Mesenchymal stem cell (in vitro differentiated cells and primary cell): ENCODE data around the gene TMEM244.

Experiments used
- DNase-seq: peaks from one replicate; pipeline ENCODE4 v3.0.0-alpha.2; 2013
- H2AFZ ChIP-seq: one replicate; pipeline ENCODE4 v1.6.1; 2013; ENCODE audit warnings: low read depth, mild to moderate bottlenecking, control low read depth, inconsistent platforms, low read length, moderate library complexity
- H2AK5ac ChIP-seq: 2 replicates; pipeline ENCODE4 v1.6.1; 2013; ENCODE audit warnings: low read length, moderate library complexity, mild to moderate bottlenecking, inconsistent platforms; ENCODE audit not compliant: severe bottlenecking
- H2BK120ac ChIP-seq: one replicate; pipeline ENCODE4 v1.6.1; 2013; ENCODE audit warnings: low read depth, mild to moderate bottlenecking, inconsistent platforms, low read length, moderate library complexity
- H2BK12ac ChIP-seq, 2 experiments: one replicate each; pipeline ENCODE4 v1.6.1; 2013; ENCODE audit warnings: inconsistent platforms in 2 of 2, low read length in 2 of 2, mild to moderate bottlenecking in 2 of 2, moderate library complexity in 2 of 2, control low read depth in 1 of 2
- H2BK15ac ChIP-seq: one replicate; pipeline ENCODE4 v1.6.1; 2013; ENCODE audit warnings: mild to moderate bottlenecking, low read depth, inconsistent platforms; ENCODE audit not compliant: poor library complexity, severe bottlenecking
- H2BK5ac ChIP-seq: 2 replicates; pipeline ENCODE4 v1.6.1; 2013; ENCODE audit warnings: low read depth, mild to moderate bottlenecking, low read length, control low read depth, inconsistent platforms; ENCODE audit not compliant: poor library complexity, severe bottlenecking
- H3K14ac ChIP-seq, 2 experiments: one replicate each; pipeline ENCODE4 v1.6.1; 2013; ENCODE audit warnings: inconsistent platforms in 2 of 2, low read length in 2 of 2, control low read depth in 1 of 2, mild to moderate bottlenecking in 1 of 2, moderate library complexity in 1 of 2
- H3K18ac ChIP-seq, 2 experiments: one replicate each; pipeline ENCODE4 v1.6.1; 2013; ENCODE audit warnings: inconsistent platforms in 2 of 2, low read length in 2 of 2, control low read depth in 1 of 2, low read depth in 1 of 2, mild to moderate bottlenecking in 1 of 2
- H3K23ac ChIP-seq, 2 experiments: one replicate each; pipeline ENCODE4 v1.6.1; 2013; ENCODE audit warnings: inconsistent platforms in 2 of 2, low read length in 2 of 2, mild to moderate bottlenecking in 2 of 2, moderate library complexity in 2 of 2, control low read depth in 1 of 2
- H3K27ac ChIP-seq: 2 replicates; pipeline ENCODE4 v1.5.1; 2013; ENCODE audit warnings: mild to moderate bottlenecking, moderate library complexity, low read length, control low read depth, inconsistent platforms; ENCODE audit not compliant: poor library complexity, severe bottlenecking
- H3K27me3 ChIP-seq, 2 experiments: 2 replicates each; pipeline versions ENCODE4 v1.6.1 to v1.7.0; 2013; ENCODE audit warnings: low read length in 2 of 2, mild to moderate bottlenecking in 2 of 2, moderate library complexity in 2 of 2, control low read depth in 1 of 2, inconsistent platforms in 1 of 2; ENCODE audit not compliant: control insufficient read depth in 1 of 2, insufficient read depth in 1 of 2
- H3K36me3 ChIP-seq, 2 experiments: 2 replicates each; pipeline versions ENCODE4 v1.6.1 to v1.7.0; 2013; ENCODE audit warnings: low read length in 2 of 2, control low read depth in 1 of 2, inconsistent platforms in 1 of 2, low read depth in 1 of 2, mild to moderate bottlenecking in 1 of 2; ENCODE audit not compliant: insufficient read depth in 2 of 2, control insufficient read depth in 1 of 2
- H3K4ac ChIP-seq, 2 experiments: one replicate each; pipeline ENCODE4 v1.6.1; 2013; ENCODE audit warnings: inconsistent platforms in 2 of 2, low read length in 2 of 2, mild to moderate bottlenecking in 2 of 2, moderate library complexity in 2 of 2, control low read depth in 1 of 2, low read depth in 1 of 2
- H3K4me1 ChIP-seq: 2 replicates; pipeline ENCODE4 v1.6.1; 2013; ENCODE audit warnings: low read depth, low read length, control low read depth; ENCODE audit not compliant: control insufficient read depth, insufficient read depth
- H3K4me2 ChIP-seq: 2 replicates; pipeline ENCODE4 v1.6.1; 2013; ENCODE audit warnings: low read length, mild to moderate bottlenecking, inconsistent platforms; ENCODE audit not compliant: poor library complexity, severe bottlenecking
- H3K4me3 ChIP-seq, 2 experiments: 2 replicates each; pipeline versions ENCODE4 v1.5.1 to v1.7.0; 2013; ENCODE audit warnings: low read length in 2 of 2, mild to moderate bottlenecking in 2 of 2, control low read depth in 1 of 2, low read depth in 1 of 2; ENCODE audit not compliant: insufficient read depth in 1 of 2
- H3K79me1 ChIP-seq: replicated peaks from 2 replicates; pipeline ENCODE4 v1.6.1; 2013; ENCODE audit warnings: mild to moderate bottlenecking, control low read depth, low read length, inconsistent platforms; ENCODE audit not compliant: poor library complexity, severe bottlenecking
- H3K9ac ChIP-seq: 2 replicates; pipeline ENCODE4 v1.7.0; 2013; ENCODE audit warnings: mild to moderate bottlenecking, low read length, moderate library complexity
- H3K9me3 ChIP-seq: 2 replicates; pipeline ENCODE4 v1.7.0; 2013; ENCODE audit warnings: mild to moderate bottlenecking, low read length; ENCODE audit not compliant: control insufficient read depth
- H4K8ac ChIP-seq: one replicate; pipeline ENCODE4 v1.6.1; 2013; ENCODE audit warnings: inconsistent platforms, mild to moderate bottlenecking, low read length, moderate library complexity
- H4K91ac ChIP-seq: one replicate; pipeline ENCODE4 v1.6.1; 2013; ENCODE audit warnings: mild to moderate bottlenecking, low read length, inconsistent platforms
- WGBS: methylation state at CpG from one replicate; pipeline ENCODE4 v1.1.7; 2013; ENCODE audit warnings: mixed read lengths; 5-methylcytosine and 5-hydroxymethylcytosine counted together

TMEM244 gene

DNA sequence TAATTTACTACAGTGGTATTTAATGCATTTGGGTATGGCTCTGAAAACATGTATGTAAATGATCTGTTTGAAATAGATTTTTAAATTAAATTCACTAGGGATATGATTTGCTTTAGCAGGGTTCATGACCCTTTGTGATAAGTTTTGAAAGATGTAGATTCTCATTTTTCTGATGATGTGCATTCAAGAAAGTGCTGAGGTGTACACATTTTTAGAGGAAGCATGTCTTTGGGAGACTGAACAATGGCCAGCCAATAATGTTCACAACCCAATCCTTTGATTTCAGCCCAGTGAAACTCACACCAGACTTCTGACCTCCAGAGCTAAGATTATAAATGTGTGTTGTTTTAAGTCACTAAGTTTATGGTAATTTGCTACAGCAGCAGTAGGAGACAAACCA is 71.1 kb downstream of the TMEM244 start:
- DNase-seq, result no peak
- H2AFZ ChIP-seq, result no peak overlapping the region
- no peak overlapping the region for H3K4ac ChIP-seq
- H3K14ac ChIP-seq, result no peak overlapping the region
- H2BK5ac ChIP-seq, result no peak overlapping the region
- H2BK120ac ChIP-seq, result no peak overlapping the region
- no peak overlapping the region for H2AK5ac ChIP-seq
- no peaks in the 10 kb centered on the region for H3K9me3 ChIP-seq
- H3K27me3 ChIP-seq, result no peaks in the 10 kb centered on the region
- no peak overlapping the region for H3K9ac ChIP-seq
- H3K4me2 ChIP-seq, result no peak overlapping the region
- H3K79me1 ChIP-seq, result no peaks in the 10 kb centered on the region
- H3K23ac ChIP-seq, result no peak overlapping the region
- H3K4me1 ChIP-seq, result peaks cover 1% of the 10 kb centered on the region
- no peak overlapping the region for H2BK15ac ChIP-seq
- H3K18ac ChIP-seq, result no peak overlapping the region
- H4K8ac ChIP-seq, result no peak overlapping the region
- H4K91ac ChIP-seq, result no peak overlapping the region
- no peak overlapping the region for H2BK12ac ChIP-seq
- H3K27ac ChIP-seq, result no peak overlapping the region
- H3K36me3 ChIP-seq, result no peaks in the 10 kb centered on the region
- H3K4me3 ChIP-seq, result no peak overlapping the region

GRCh38 chr6:129787816-129788215 is 73.3 kb downstream of the TMEM244 start:
- 100% methylated on average over 1 of the region's 2 CpGs for WGBS
- DNase-seq, result no peak

DNA sequence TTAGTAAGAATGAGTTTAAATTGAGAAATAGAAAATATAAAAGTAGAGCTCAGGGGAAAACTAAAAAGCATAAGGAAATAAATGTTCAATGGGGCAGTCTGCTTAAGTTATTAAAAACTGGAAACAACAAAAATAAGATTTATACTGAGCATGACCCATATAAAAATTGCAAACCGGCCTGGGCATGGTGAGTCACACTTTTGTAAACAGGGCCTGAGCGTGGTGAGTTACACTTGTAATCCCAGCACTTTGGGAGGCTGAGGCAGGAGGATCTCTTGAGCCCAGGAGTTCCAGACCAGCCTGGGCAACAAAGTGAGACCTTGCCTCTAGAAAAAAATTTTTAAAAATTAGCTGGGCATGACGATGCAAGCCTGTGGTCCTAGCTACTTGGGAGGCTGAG is 74.6 kb downstream of the TMEM244 start:
- WGBS, result 40% methylated on average over 3 of the region's 3 CpGs
- no peak for DNase-seq
- Histone ChIP-seq H3K4me1 (peaks cover 1% of the 10 kb centered on the region), H3K9me3 (no peaks in the 10 kb centered on the region), H3K79me1 (no peaks in the 10 kb centered on the region), H3K9ac (no peak overlapping the region), H4K8ac (no peak overlapping the region), H3K4me2 (no peak overlapping the region), H2BK5ac (no peak overlapping the region), H3K27ac (no peak overlapping the region), H3K27me3 (no peaks in the 10 kb centered on the region), H3K4ac (no peak overlapping the region), H2BK15ac (no peak overlapping the region), H2BK120ac (no peak overlapping the region), H3K23ac (no peak overlapping the region), H2AK5ac (no peak overlapping the region), H3K4me3 (no peak overlapping the region), H3K14ac (no peak overlapping the region), H4K91ac (no peak overlapping the region), H3K18ac (no peak overlapping the region), H3K36me3 (no peaks in the 10 kb centered on the region), H2BK12ac (no peak overlapping the region), H2AFZ (no peak overlapping the region)

More at GRCh38 chr6:129787816-129788215, 73.3 kb downstream of the TMEM244 start:
- Histone ChIP-seq H3K23ac (no peak overlapping the region), H3K4me1 (peaks cover 1% of the 10 kb centered on the region), H3K4me3 (no peak overlapping the region), H4K91ac (no peak overlapping the region), H3K4me2 (no peak overlapping the region), H3K14ac (no peak overlapping the region), H2AFZ (no peak overlapping the region), H2BK120ac (no peak overlapping the region), H3K9me3 (no peaks in the 10 kb centered on the region), H3K4ac (no peak overlapping the region), H3K36me3 (no peaks in the 10 kb centered on the region), H2BK5ac (no peak overlapping the region), H2AK5ac (no peak overlapping the region), H2BK12ac (no peak overlapping the region), H3K27ac (no peak overlapping the region), H3K9ac (no peak overlapping the region), H2BK15ac (no peak overlapping the region), H4K8ac (no peak overlapping the region), H3K18ac (no peak overlapping the region), H3K27me3 (no peaks in the 10 kb centered on the region), H3K79me1 (no peaks in the 10 kb centered on the region)

DNA sequence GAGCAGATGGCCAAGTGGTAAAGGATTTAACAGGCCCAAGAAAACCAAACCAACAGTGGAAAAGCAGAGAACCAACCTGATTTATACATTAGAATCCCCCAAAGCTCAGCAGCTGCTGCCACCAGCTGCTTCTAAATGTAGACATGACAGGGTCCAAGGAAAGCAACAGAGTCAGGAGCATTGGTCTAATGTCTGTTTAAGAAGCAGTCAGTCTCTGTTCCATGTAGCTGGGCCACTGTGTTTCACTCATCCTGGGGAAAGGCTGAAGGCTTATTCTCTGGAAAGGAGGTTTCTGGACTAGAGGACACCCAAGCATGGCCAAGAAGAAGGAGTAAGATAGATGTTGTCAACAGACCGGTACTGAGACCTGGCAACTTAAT is 75.4 kb downstream of the TMEM244 start:
- Histone ChIP-seq H3K9ac (no peak overlapping the region), H2BK15ac (no peak overlapping the region), H3K14ac (no peak overlapping the region), H2AK5ac (no peak overlapping the region), H3K36me3 (no peaks in the 10 kb centered on the region), H3K27me3 (no peaks in the 10 kb centered on the region), H3K18ac (no peak overlapping the region), H3K9me3 (no peaks in the 10 kb centered on the region), H3K79me1 (no peaks in the 10 kb centered on the region), H3K4me2 (no peak overlapping the region), H4K91ac (no peak overlapping the region), H3K23ac (no peak overlapping the region), H3K4ac (no peak overlapping the region), H4K8ac (no peak overlapping the region), H3K4me1 (peaks cover 1% of the 10 kb centered on the region), H2BK12ac (no peak overlapping the region), H3K27ac (no peak overlapping the region), H3K4me3 (no peak overlapping the region), H2BK120ac (no peak overlapping the region), H2AFZ (no peak overlapping the region), H2BK5ac (no peak overlapping the region)
- no peak for DNase-seq
- no CpG with 5 or more reads among the region's 1 CpG for WGBS
